HG03432 (cell line): ENCODE data around the gene SBF1.

Experiments used
- ATAC-seq: cut with Tn5 transposase; IDR thresholded peaks from one replicate; pipeline ENCODE4 v1.9.1; 2021; ENCODE audit warnings: mild to moderate bottlenecking, moderate library complexity; ENCODE audit not compliant: unreplicated experiment

The SBF1 gene

DNA sequence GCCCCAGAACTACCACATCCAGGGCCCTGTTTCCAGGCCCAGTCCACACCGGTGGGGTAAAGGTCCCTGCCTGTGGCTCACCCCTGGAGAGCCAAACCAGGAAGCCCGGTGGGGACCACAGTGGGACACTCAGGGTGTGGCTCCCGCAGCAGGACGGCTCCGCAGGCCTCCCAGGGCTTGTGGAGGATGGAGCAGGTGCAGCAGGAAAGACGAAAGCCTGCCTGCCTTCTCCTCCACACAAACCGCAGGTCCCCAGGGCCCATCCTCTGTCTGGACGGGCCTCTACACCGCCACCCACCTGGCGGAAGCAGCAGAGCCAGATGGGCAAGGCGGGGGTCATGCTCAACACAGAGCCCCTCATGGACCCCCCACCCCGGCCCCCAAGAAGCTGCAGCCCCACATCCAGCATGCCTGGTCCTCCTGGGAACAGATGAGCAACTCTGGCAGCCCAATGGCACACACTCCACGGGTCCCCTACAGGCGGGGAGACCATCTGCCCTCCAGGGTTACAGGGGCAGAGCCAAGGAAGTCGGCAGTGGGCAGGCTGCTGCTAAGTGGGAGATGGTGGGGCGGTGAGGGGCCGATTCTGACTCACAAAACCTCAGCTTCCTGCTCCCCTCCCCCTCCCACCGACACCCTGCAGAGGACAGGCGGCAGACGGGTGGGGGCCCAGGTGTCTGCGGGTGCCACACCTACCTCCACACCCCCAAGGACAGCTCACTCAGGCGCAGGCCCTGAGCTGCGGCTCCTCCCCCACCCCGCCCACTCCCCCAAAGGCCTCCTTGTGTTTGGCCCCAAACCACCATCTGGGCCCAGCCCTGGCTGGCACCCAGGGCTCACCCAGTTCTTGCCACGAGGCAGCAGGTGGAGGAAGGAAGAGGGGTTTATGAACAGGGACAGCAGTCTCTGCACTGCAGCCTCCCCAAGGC, 5.2 kb downstream of the SBF1 start:
- peak; percentile 64 for ATAC-seq

DNA sequence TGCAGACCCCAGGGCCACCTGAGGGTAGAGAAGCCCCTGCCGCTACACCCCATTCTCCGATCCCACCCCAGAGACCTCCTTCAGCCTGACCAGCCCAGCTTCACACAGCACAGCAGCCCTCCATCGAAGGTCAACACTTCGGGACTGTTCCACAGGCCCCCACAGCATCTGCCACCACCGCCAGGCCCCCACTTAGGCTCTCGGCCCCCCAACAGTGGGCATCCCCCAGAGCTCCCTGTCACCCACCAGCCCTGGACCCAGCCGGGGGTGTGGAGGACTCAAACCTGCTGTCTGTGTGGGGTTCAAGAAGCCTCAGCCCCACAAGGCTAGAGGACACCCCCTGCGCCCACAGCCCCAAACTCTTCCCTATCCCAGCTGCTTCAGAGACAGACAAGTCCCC, 6.2 kb downstream of the SBF1 start:
- no peak for ATAC-seq

DNA sequence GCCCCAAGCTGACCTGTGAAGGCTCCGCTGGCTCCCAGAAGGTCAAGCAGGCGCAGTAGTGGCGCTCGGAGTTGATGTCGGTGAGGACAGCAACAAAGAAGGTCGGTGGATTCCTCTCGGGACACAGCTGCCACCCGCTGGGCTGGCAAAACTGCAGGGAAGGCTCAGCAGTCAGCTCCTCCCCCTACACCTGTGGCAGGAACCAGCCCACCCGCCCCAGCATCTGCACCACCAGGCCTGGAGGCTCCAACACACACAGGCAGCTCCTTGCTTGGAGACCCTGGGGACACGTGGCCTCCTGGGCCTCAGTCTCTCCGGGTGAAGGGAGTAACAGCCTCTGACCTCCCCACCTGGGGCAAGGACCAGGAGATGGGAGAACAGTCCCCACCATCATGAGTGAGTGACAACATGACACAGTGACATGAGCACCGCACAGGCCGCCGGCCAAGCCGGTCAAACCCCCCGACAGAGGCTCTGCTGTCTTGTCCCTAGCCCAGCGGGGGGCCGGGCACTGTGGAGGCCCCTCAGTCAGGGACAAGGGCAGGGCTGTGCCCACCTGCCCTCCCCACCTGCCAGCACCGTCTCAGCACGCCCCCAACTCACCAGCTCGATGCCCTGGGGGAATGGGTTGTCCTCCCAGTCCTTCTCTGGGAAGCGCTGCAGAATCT, 6.9 kb downstream of the SBF1 start:
- no peak for ATAC-seq

DNA sequence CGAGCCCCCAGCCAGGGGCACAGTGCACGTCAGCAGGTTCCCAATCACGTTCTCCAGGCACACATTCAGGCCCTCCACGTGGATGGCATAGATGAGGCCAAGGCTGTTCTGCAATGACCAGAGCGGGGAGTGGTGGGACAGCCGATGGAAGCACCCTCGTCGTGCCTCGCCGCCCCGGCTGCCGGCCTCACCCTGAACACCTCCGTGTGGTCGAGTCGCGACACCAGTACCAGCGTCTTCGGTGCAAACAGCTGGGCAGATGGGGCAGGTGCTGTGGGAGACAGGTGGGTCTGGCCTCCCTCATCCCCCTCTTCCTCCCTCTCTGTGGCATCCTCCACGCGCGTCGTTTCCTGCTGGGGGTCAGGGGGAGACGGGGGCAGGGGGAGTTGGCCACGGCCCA, 7.5 kb downstream of the SBF1 start:
- no peak for ATAC-seq

DNA sequence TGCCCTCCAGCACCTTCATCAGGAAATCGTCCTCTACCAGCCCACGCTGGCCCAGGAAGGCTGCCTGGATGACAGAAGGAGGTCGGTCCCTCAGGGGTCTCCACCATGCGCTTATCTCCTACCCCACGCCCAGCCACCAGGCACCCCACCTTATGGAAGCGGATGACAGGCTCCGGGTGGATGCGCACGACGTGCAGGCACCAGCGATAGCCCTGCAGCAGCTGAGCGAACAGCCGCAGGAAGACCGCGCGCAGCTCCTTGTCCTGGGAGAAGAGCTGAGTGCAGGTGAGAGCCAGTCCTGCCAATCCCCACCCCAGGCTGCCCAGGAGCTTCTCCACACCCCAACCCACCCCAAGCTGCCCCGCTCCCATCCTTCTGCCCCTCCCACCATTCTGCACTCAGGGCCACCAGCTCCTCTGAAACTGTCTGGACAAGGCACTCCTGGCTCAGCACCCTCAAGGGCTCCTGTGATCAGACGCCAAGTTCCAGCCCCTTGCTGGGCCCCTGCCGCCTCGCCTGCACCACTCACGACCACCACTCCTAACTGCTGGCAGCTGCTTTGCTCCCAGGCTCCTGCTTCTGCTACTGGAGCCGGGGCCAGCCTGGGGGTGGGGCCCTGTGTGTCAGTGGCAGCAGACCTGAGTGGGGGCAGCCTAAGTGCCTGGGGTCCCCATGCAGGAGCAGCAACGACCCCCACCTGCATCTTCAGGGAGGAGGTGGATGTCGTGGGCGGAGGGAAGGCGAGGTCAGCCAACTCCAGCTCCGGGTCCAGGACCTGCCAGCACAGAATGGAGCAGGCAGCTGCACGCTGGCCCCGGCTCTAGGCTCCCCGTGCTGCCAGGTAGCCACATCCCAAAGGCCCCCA, 9.5 kb downstream of the SBF1 start:
- no peak for ATAC-seq

DNA sequence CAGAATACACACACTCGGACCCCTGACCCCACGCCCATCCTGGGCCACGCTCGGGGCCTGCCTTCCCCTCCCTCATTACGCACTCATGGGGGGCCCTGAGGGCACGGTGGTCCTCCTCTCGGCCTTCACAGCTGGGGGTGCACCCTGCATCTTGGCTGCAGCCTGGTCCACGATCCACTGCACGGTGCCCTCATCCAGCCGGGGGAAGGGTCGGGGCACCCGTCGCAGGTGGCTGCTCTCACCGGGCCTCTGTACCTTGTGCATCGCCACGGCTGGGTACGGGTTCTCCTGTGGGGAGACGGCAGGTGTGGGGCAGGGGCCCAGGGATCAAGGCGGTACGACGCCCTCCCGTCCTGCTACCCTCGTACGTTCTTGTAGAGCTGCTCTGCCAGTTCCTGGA, 10.4 kb downstream of the SBF1 start:
- ATAC-seq: no peak

DNA sequence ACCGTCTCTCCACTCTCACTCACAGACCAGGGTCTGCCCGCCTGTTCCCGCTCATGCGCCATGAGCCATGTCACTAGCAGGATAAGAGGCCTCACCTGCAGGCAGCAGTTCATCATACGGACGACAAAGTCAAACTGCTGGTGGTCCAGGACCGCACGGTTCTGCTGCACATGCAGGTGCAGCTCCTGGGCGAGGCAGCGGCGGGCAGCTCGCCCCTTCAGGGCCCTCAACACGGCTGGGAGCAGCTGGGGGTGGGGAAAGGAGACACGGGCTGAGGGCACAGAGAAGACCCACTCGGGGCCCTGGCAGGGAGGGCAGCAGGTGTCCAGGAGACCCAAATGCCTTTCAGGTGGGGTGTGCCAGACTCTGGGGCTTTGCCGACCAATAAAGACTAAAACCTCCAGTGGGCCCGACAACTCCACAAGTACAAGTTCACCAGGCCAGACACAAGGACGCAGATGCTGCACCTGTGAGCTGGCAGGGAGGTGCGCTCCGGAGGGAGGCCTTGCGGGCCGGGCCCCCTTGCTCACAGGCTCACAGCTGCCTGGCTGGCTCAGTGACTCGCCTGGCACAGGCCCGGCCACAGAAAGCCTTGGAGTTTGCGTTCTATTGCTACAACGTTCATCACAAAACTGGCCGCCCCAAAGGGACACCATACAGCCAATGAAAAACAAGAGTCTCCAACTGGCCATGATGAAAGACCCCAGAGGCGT, 11.5 kb downstream of the SBF1 start:
- ATAC-seq: no peak

DNA sequence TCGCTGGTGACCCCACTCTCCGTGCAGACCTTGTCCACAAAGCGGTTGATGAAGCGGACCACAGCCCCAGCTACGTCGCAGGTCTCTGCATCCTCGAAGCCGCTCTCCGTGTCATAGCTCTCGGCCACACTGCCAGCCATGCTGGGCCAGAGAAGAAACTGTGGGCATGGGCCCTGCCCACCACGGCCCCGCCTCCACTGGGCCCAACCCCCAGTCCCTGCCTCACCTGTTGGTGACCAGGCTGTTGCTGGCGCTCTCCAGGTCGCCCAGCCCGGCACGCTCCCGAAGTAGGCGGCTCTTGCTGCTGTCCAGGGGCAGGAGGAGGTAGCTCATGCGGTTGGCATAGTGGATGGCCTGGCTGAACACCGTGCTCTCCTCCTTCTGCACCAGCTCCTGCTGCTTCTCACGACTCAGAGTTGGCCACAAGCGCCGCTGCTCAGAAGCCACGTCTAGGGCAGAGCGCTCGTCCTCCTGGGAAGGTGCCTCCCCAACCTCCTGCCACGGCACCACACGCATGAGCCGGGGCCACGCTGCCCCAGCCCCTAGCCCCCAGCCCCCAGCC, 12.8 kb downstream of the SBF1 start:
- no peak for ATAC-seq

DNA sequence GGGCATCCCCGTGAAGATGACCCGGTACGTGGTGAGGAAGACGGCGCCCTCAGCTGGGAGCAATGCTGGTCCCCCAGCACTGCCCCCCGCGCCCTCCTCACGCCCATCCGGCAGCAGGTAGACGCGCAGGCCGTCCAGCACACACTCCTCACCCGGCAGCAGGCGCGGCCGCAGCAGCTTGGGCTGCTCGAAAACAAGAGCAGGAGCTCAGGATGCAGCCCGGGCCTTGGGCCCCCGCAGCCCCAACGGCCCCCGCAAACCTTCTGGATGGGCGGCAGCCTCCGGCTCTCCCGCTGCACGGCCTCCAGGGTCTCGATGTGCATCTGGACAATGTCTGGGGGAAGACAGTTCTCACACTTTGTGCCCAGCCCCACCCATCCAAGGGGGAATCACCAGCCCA, 13.3 kb downstream of the SBF1 start:
- ATAC-seq: no peak

DNA sequence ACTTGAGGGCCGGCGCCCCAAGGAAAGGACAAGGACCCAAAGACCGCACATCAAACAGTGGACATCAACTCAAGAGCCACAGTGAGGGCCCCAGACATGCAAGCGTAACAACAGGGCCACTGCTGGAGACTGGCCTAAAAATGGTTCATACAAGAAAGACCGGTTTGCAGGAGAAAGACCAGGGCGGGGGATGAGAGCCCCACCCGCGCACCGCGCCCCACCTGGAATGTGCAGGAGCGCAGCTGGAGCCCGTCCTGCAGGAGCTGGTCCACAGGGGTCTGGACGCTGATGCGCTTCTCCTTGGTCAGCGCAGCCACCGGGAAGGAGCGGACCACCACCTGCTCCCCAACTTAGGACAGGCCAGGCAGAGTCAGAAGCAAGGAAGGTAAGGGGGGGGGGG, 13.9 kb downstream of the SBF1 start:
- no peak for ATAC-seq

DNA sequence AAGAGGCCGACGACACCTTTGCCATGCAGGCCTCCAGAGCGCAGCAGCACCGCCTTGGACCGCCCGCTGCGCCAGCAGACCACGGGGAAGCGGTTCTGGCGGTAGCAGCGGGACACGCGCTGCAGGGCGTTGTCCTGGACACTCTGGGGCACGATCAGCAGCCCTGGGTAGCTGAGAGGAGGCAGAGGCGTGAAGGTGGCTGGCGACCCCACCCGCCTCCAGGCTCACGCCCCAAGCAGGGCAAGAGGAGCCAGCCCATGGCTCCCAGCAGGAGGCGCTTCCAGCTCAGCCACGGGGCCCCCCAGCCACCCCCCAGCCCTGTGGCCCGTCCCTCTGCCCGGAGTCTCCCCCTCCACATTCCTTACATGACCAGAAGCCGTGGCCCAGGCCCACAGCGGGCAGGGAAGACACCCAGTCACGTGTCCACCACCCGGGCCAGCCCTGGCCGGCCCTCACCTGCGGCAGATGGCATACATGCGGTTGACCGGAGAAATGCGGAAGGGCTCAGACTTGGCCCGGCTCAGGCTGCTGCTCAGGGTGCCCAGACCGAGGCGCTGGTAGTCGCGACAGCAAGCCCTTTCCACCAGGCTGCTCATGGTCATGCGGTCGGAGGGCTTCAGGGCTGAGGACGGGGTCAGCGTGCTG, 15.2 kb downstream of the SBF1 start:
- no peak for ATAC-seq

DNA sequence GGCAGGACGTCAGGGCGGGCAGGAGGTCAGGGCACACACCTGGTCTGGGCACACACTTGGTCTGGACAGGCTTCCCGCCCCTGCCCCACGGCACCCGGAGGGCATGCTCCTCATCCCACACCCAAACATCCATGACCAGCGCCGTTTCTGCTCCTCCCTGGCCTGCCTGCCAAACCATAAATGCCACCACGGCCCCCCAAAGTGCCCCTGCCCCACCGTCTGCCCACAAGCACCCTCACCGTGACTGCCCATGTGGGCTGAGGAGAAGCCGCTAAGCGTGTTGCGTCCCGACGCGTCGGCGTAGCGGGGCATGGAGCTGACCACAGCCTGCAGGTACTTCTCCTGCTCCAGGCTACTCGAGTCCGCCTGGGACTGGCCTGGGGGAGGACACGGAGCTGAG, 15.8 kb downstream of the SBF1 start:
- ATAC-seq: no peak

DNA sequence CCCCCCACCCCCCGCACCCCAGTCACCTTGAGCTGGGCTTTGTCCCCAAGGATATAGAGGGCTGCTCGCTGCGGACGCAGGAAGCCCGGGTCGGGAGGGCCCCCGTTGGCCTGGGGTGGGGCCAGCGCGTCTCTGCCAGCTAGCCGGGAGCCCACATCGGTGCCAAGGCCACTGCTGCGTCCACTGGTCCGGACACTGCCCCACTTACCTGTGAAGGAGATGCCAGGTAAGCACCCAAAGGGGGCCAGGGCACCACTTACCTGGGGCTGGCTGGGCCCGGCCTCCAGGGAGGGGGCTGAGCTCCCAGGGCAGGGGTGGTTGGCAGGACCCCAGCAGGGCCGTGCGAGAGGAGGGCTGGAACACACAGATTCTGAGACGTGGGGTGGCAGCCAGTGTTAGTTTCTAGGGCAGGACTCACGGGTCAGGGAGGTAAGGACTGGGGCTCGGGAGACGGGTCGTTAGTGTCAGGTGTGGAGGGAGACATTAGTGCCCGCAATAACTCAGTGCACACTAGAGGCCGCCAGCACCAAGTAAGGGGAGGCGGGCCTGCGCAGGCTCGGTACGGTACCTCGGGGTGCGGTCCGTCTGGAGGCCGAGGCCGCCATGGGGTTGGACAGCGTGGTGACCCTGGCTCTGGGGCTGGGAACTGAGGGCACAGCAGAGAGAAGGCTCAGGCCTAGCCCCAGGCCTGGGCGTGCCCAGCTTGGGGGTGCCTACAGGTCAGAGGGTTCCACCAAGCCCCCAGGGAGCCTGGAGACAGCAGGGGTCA, 18.2 kb downstream of the SBF1 start:
- no peak for ATAC-seq

DNA sequence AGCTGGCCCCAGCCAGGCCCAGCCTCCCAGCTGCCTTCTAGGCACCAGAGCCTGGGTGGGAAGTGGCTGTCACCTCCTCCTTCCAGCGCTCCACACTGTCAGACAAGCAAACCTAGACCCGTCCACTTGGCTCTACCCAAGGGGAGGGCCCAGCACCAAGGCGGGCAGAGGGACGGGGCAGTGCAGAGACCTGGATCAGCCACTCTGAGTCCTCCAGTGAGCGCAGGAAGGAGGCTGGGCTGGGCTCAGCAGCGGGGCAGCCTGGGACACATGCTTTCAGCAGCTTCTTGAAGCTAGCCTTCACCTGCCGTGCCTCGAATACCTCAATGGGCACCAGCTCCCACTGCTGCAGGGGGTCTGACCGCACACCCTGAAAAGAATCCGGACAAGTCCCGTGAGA, 18.8 kb downstream of the SBF1 start:
- no peak for ATAC-seq

DNA sequence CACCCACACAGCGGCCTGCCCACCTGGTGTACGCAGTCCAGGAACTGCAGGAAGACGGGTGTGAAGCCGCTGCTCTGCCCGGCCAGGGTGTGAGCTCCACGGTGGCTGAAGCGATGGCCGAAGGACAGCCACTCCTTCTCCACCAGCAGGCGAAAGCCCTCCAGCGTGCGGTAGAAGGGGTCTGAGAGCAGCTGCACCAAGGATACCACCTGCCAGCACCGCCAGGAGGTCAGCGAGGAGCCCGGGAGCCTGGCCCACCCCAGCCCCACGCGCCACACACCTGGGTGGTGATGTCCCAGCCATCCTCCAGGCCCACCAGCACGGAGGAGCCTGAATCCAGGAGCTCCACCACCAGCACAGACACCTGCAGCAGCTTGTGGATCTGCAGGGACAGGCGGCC, 19.6 kb downstream of the SBF1 start:
- ATAC-seq: no peak

DNA sequence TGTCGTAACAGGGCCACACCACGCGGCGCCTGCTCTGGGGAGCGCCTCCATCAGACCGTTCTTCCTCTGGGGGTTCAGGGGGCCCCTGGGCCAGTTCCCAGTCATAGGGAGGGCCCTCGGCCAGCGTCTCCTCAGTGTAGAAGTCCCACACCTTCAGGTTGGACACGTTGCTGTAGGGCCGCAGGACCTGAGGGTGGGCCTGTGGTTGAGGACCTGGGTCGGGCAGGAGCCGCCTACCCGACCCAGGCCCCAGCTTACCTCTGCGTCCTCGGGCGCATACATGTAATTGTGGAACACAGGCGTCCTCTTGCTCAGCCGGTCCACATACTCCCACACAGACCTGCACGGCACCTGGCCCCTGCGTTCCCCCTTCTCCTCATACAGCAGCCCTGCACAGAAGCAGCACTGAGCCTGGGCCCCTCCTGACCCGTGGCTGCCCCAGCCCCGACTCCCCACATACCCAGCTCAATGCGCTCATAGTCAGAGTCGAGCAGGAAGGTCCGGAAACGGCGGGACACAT, 20.2 kb downstream of the SBF1 start:
- no peak for ATAC-seq

DNA sequence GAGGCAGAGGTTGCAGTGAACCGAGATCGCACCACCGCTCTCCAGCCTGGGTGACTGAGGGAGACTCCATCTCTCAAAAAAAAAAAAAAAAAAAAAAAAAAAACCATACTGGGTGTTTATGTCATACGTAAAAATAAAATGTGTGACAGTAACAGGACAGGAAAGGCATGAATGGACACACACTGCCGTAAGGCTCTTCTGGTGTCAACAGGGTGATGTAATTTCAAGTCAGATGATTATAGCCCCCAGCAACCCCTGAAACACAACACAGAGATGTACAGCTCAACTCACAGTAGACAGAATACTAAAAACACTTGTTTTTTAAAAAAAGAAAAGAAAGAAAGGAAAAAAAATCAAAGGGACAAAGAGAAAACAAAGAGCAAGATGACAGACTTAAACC, 22.2 kb downstream of the SBF1 start:
- ATAC-seq: no peak

DNA sequence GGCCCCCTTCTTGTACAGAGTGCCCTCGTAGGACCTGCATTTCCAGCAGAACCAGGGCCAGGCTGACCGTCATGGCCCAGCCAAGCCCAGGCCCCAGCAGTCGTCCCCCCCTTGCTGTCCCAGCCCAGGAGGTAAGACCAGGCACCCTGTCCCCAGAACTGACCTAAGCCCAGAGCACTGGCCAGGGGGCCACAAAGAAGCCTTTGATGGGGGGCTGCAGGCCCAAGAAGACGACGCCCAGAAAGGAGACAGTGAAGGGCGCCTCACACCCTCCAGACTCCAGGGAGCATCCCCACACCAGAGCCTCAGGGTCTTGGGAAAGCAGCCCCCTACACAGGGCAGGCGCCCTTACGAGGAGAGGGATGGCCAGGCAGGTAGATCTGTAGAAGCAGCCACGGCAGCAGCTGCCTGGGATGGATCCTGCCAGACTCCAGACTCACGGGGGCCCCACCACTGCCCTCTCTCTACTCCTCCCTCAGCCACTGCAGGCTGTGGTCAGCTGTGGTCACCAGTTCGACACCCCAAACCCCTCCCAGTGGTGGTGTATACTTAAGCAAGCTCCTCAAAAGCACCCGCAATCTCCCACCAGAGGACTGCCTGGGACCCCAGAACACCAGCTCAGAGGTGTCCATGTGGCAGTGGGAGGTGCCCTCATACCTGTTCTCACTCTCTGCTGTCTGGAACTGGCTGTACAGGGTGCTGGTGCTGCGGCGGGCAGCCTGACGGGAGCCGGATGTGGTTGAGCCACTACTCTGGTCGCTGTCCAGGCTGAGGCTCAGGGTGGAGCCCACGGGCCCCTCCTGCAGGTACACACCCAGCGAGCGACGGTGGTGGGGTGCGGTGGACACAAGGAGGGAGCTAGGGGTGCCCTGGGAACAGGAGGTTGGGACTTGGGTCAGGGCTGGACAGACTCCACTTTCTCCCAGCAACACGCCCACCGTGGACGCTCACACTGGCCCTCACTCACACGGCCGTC, 27.0 kb downstream of the SBF1 start:
- ATAC-seq: no peak
